Measurements from ENCODE around the gene DTNBP1.
A peak's percentile ranks its signal among the peaks of the same experiment; 100 is the strongest.

The DTNBP1 gene

GRCh38 chr6:15554728-15555100 lies 108.1 kb downstream of the DTNBP1 start:
- DNase-seq, result no peak

DNA sequence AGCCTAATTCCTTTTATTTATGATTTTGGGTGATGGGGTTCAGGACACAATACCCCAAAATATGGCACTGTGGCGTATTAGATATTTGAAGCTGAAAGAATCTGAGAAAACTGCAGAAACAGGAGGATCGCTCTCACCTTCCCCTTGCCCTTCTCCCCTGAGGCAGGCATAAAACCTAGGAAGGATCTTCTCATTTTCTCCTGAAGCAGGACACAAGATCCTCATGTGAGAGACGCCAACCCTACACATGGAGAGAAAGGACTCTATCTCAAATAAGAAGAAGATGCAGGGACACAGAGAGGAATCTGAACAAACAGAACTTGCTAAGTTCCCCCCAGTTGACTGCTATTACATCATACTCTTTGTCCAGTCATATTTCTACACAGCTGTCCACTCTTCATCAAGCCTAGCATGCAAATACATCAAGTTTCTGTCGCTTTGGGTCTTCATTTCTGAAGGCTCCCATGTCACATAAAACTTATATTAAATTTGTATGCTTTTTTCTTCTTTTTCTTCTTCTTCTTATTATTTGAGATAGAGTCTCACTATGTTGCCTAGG lies 109.0 kb downstream of the DTNBP1 start:
- DNase-seq, result no peak

- no peak for DNase-seq
These were observed 109.8 kb downstream of the DTNBP1 start for GRCh38 chr6:15553031-15553430.

GRCh38 chr6:15551798-15552197 lies 111.0 kb downstream of the DTNBP1 start:
- DNase-seq, result no peak

DNA sequence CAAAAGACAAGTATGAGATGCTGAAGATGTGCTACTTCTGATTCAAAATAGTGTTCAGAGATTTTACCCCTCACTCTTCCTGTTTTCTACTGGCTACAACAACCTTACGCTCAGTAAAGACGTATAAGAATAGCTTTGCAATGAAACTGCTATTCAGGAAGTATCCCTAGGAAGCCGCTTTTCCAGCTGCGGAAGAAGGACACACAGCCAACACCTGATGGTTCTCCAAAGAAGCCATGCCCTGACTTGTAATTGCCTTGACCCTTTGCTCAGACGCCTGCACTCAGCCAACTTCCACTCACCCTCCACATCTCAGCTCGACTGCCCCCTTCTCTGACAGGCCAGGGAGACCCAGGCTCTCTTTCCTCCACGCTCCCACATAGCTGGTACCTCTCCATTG lies 111.6 kb downstream of the DTNBP1 start:
- no peak for DNase-seq

DNA sequence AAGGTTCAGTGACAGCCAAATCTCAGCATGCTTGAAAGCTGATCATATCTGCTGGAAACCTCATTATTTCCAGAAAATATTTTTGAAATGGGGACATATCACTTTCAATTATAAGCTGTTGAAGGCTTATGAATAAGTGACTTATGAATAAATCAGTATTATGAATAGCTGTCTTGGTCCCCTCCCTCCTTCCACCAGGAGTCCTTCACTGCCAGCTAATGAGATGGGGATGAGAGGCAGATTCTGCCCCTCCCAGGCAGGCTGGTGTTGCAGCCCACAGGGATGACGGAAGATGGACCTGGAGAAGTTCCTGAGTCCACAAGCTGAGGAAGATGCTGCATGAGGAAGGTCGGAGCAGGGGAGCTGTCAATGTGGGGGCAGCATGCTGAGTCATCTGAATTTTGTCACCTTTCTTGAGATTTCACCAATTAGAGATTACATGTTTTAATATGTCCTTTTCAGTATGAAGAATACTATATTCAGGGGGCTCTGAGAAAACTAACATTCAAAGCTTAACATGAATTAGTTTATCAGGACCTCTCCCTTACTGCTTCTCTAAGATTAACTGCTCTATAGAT lies 112.2 kb downstream of the DTNBP1 start:
- no peak for DNase-seq

DNA sequence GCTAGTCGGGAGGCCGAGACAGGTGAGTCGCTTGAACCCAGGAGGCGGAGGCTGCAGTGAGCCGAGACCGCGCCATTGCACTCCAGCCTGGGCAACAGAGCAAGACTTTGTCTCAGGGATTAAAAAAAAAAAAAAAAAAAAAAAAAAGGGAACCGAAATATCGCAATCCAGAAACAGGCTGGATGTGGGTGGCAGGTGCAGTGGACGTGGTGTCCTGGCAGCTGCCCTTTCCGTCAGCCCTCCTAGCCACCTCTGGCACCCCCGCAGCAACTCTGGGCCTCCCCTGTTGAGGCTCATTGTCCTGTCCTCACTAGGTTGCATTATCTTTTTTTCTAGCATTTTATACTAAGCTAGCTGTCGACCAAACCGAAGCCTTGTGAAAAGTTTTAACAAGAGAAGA lies 113.5 kb downstream of the DTNBP1 start:
- peak; percentile 52 for DNase-seq

DNA sequence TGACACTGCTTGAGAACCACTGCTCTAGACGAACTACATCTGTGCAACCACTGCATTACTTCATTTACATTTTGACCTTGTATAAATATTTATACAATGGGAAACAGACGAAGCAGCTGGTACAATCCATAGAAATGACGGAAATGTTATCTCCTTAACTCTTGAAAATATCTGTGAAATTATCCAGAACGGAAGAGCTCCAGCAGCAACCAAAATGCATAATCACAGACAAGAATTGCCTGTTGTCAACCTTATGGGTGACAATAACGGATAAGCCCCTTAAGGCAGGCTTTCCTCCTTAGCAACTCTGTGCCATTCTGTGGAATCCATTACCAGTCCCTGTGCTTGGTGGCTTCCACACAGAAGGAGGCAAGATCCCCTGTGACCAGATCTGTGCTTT lies 115.4 kb downstream of the DTNBP1 start:
- no peak for DNase-seq

DNA sequence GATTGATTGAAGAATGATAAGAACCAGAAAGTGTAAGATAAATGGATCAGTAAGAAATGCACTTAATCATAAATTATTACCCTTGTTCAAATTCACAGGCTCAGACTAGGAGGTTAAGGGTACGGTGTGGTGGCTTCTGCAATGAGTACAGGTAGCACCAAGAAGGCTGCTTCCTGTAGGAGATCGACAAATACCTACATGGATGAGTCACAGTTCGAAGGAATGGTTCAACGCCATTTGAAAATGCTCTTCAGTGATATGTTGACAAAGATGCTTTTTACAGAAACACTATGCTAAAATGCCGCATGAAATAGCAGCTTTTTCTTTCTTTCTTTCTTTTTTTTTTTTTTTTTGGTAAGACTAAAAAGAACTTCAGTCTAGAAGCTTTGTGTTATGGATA lies 116.2 kb downstream of the DTNBP1 start:
- DNase-seq, result no peak

- DNase-seq, result no peak
These were observed 118.4 kb downstream of the DTNBP1 start for GRCh38 chr6:15544321-15544900.

- peak; percentile 77 for DNase-seq
These were observed 119.4 kb downstream of the DTNBP1 start for GRCh38 chr6:15543332-15543917.

- no peak for DNase-seq
These were observed 123.0 kb downstream of the DTNBP1 start for GRCh38 chr6:15539722-15540270.

GRCh38 chr6:15538766-15539495 lies 123.9 kb downstream of the DTNBP1 start:
- DNase-seq, result no peak

- no peak for DNase-seq
These were observed 124.7 kb downstream of the DTNBP1 start for GRCh38 chr6:15538106-15538505.

DNA sequence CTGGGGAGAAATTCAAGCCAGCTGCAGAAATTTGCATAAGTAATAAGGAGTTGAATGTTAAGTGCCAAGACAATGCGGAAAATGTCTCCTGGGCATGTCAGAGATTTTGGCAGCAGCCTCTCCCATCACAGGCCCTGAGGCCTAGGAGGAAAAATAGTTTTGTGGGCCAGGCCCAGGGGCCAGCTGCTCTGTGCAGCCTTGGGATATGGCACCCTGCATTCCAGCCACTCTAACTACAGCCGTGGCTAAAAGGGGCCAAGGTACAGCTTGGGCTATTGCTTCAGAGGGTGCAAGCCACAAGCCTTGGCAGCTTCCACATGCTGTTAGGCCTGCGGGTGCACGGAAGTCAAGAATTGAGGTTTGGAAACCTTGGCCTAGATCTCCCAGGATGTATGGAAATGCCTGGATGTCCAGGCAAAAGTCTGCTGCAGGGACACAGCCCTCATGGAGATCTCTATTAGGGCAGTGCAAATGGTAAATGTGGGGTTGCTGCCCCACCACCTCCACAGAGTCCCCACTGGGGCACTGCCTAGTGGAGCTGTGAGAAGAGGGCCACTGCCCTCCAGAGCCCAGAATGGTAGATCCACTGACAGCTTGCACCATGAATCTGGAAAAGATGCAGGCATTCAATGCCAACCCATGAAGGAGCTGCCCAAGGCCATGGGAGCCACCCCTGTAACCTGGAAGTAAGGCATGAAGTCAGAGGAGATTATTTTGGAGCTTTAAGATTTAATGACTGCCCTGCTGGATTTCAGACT lies 126.5 kb downstream of the DTNBP1 start:
- DNase-seq, result no peak

- no peak for DNase-seq
These were observed 127.2 kb downstream of the DTNBP1 start for GRCh38 chr6:15535495-15536197.

- peak; percentile 89 for DNase-seq
These were observed 127.9 kb downstream of the DTNBP1 start for GRCh38 chr6:15534974-15535373.

- DNase-seq, result no peak
These were observed 129.3 kb downstream of the DTNBP1 start for GRCh38 chr6:15533379-15534026.

- DNase-seq, result no peak
These were observed 130.9 kb downstream of the DTNBP1 start for GRCh38 chr6:15531973-15532372.

- DNase-seq, result peak; percentile 17
These were observed 132.4 kb downstream of the DTNBP1 start for GRCh38 chr6:15530411-15530810.

DNA sequence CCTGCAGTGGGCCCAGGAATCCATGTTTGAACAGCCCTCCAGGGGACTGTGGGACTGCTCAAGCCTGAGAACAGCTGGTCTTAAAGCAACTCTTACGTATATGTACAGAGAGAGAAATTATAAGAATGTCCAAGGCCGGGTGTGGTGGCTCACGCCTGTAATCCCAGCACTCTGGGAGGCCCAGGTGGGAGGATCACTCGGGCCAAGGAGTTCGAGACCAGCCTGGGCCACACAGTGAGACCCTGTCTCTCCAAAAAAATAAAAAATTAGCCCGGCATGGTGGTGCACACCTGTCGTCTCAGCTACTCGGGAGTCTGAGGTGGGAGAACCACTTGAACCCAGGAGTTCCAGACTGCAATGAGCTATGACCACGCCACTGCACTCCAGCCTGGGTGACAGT lies 134.0 kb downstream of the DTNBP1 start:
- DNase-seq, result no peak

Measured in MV-4-11 (cell line).